H9 (cell line): ENCODE measurements around the gene ADAMTS6. TPM values are rescaled to one million over a fixed set of nuclear protein-coding genes. Genes with fewer than 3 reads are reported as not detected.

Experiments used
- DNase-seq: peaks from one replicate; pipeline ENCODE4 v3.0.0-alpha.2; 2017
- H2AFZ ChIP-seq: one replicate; pipeline ENCODE4 v1.6.1; 2013; ENCODE audit warnings: mild to moderate bottlenecking, low read length, control low read depth, moderate library complexity
- H2AK5ac ChIP-seq: 2 replicates; pipeline ENCODE4 v1.6.1; 2013; ENCODE audit warnings: low read length, control low read depth, mixed read lengths; ENCODE audit not compliant: insufficient read length
- H2BK120ac ChIP-seq: one replicate; pipeline ENCODE4 v1.6.1; 2013; ENCODE audit warnings: low read depth, mild to moderate bottlenecking, low read length, control low read depth, inconsistent platforms; ENCODE audit not compliant: poor library complexity, severe bottlenecking
- H2BK12ac ChIP-seq: 2 replicates; pipeline ENCODE4 v1.6.1; 2013; ENCODE audit warnings: low read length, control low read depth, mixed read lengths, low read depth; ENCODE audit not compliant: insufficient read length
- H2BK15ac ChIP-seq: 2 replicates; pipeline ENCODE4 v1.6.1; 2013; ENCODE audit warnings: low read depth, low read length, control low read depth
- H2BK20ac ChIP-seq: one replicate; pipeline ENCODE4 v1.6.1; 2013; ENCODE audit warnings: low read depth, mild to moderate bottlenecking, low read length, control low read depth, inconsistent platforms; ENCODE audit not compliant: poor library complexity, severe bottlenecking
- H2BK5ac ChIP-seq: 2 replicates; pipeline ENCODE4 v1.6.1; 2013; ENCODE audit warnings: low read length, control low read depth, mixed read lengths; ENCODE audit not compliant: insufficient read length
- H3K14ac ChIP-seq: 2 replicates; pipeline ENCODE4 v1.6.1; 2013; ENCODE audit warnings: low read length, control low read depth; ENCODE audit not compliant: insufficient read depth
- H3K18ac ChIP-seq: 2 replicates; pipeline ENCODE4 v1.6.1; 2013; ENCODE audit warnings: low read depth, mild to moderate bottlenecking, mixed read lengths, low read length, control low read depth; ENCODE audit not compliant: insufficient read length
- H3K23ac ChIP-seq: 2 replicates; pipeline ENCODE4 v1.6.1; 2013; ENCODE audit warnings: low read length, control low read depth, mixed read lengths, low read depth; ENCODE audit not compliant: insufficient read length
- H3K23me2 ChIP-seq: 2 replicates; pipeline ENCODE4 v1.6.1; 2013; ENCODE audit warnings: low read depth, mild to moderate bottlenecking, mixed read lengths, low read length, control low read depth; ENCODE audit not compliant: insufficient read length, poor library complexity, severe bottlenecking
- H3K27ac ChIP-seq: 2 replicates; pipeline ENCODE4 v1.5.1; 2013; ENCODE audit warnings: low read length, control low read depth, mixed read lengths, low read depth; ENCODE audit not compliant: insufficient read length
- H3K27me3 ChIP-seq: 2 replicates; pipeline ENCODE4 v1.6.1; 2013; ENCODE audit warnings: low read length, control low read depth, inconsistent platforms; ENCODE audit not compliant: insufficient read depth
- H3K4ac ChIP-seq: 2 replicates; pipeline ENCODE4 v1.6.1; 2013; ENCODE audit warnings: low read depth, mild to moderate bottlenecking, control low read depth, inconsistent platforms, low read length, moderate library complexity
- H3K4me1 ChIP-seq: 2 replicates; pipeline ENCODE4 v1.6.1; 2013; ENCODE audit warnings: low read length, control low read depth, inconsistent platforms; ENCODE audit not compliant: insufficient read depth
- H3K4me2 ChIP-seq: 2 replicates; pipeline ENCODE4 v1.6.1; 2013; ENCODE audit warnings: low read length, control low read depth, mixed read lengths; ENCODE audit not compliant: insufficient read length, insufficient read depth
- H3K56ac ChIP-seq: 2 replicates; pipeline ENCODE4 v1.6.1; 2013; ENCODE audit warnings: low read depth, mild to moderate bottlenecking, mixed read lengths, low read length, control low read depth; ENCODE audit not compliant: insufficient read length
- H3K79me1 ChIP-seq: 2 replicates; pipeline ENCODE4 v1.6.1; 2013; ENCODE audit warnings: low read depth, mild to moderate bottlenecking, moderate library complexity, low read length, control low read depth, inconsistent platforms; ENCODE audit not compliant: insufficient read depth, poor library complexity, severe bottlenecking
- H3K79me2 ChIP-seq: 2 replicates; pipeline ENCODE4 v1.6.1; 2013; ENCODE audit warnings: low read length, control low read depth, inconsistent platforms; ENCODE audit not compliant: insufficient read depth
- H3K9ac ChIP-seq: 2 replicates; pipeline ENCODE4 v1.6.1; 2013; ENCODE audit warnings: low read length, control low read depth, mixed read lengths; ENCODE audit not compliant: insufficient read length; ENCODE audit errors: extremely low read depth
- H3K9me3 ChIP-seq: one replicate; pipeline ENCODE4 v1.6.1; 2013; ENCODE audit warnings: low read depth, low read length, inconsistent platforms; ENCODE audit not compliant: control insufficient read depth
- H3T11ph ChIP-seq: one replicate; pipeline ENCODE4 v1.6.1; 2013; ENCODE audit warnings: mild to moderate bottlenecking, low read length, control low read depth, inconsistent platforms
- H4K20me1 ChIP-seq: one replicate; pipeline ENCODE4 v1.6.1; 2013; ENCODE audit not compliant: control insufficient read depth, insufficient read length, insufficient read depth
- H4K5ac ChIP-seq: 2 replicates; pipeline ENCODE4 v1.6.1; 2013; ENCODE audit warnings: low read depth, mild to moderate bottlenecking, mixed read lengths, low read length, control low read depth; ENCODE audit not compliant: insufficient read length
- H4K8ac ChIP-seq: replicated peaks from 2 replicates; pipeline ENCODE4 v1.6.1; 2013; ENCODE audit warnings: low read length, control low read depth, mixed read lengths, low read depth; ENCODE audit not compliant: insufficient read length
- H4K91ac ChIP-seq: 2 replicates; pipeline ENCODE4 v1.6.1; 2013; ENCODE audit warnings: low read depth, mild to moderate bottlenecking, moderate library complexity, mixed read lengths, low read length, control low read depth; ENCODE audit not compliant: insufficient read length
- H3K27ac Mint-ChIP-seq, 3 experiments: 2 replicates in 2 of 3; 3 replicates in 1 of 3; pipeline ENCODE4 v1.8.0; 2020 to 2021; ENCODE audit warnings: mixed read lengths in 3 of 3, mild to moderate bottlenecking in 1 of 3, moderate library complexity in 1 of 3
- H3K27me3 Mint-ChIP-seq: 2 replicates; pipeline ENCODE4 v1.8.0; 2021; ENCODE audit warnings: low read depth, mild to moderate bottlenecking, moderate library complexity, mixed read lengths
- H3K36me3 Mint-ChIP-seq, 3 experiments: 2 replicates in 2 of 3; 3 replicates in 1 of 3; pipeline ENCODE4 v1.8.0; 2020 to 2021; ENCODE audit warnings: low read depth in 3 of 3, mixed read lengths in 3 of 3; ENCODE audit not compliant: insufficient read depth in 1 of 3
- H3K4me1 Mint-ChIP-seq, 2 experiments: 2 replicates each; pipeline ENCODE4 v1.8.0; 2020; ENCODE audit warnings: mixed read lengths in 2 of 2
- H3K4me3 Mint-ChIP-seq, 2 experiments: 2 replicates in 1 of 2; 3 replicates in 1 of 2; pipeline ENCODE4 v1.8.0; 2020 to 2021; ENCODE audit warnings: mild to moderate bottlenecking in 2 of 2, mixed read lengths in 2 of 2, moderate library complexity in 1 of 2
- H3K9me3 Mint-ChIP-seq, 2 experiments: 2 replicates in 1 of 2; 3 replicates in 1 of 2; pipeline ENCODE4 v1.8.0; 2020; ENCODE audit warnings: mild to moderate bottlenecking in 2 of 2, mixed read lengths in 2 of 2, moderate library complexity in 1 of 2
- WGBS: extraction: QIAGEN DNeasy Blood & Tissue Kit; methylation state at CpG from one replicate; pipeline ENCODE4 v1.1.7; 2013; ENCODE audit warnings: missing lambda C conversion rate, low lambda C conversion rate, mixed read lengths; ENCODE audit not compliant: insufficient read length; ENCODE audit errors: extremely low coverage; 5-methylcytosine and 5-hydroxymethylcytosine counted together
- total RNA-seq: library from RNA; stranded (reverse); gene quantifications from 2 replicates; pipeline ENCODE4 v1.2.1, GENCODE V29; 2021
- TF ChIP-seq, protein P1 (sequence below): fragments of 200-600 bp; sonication (generic); conservative IDR thresholded peaks from 3 replicates; pipeline ENCODE4 v1.8.0; 2021; ENCODE audit warnings: antibody characterized with exemption, mild to moderate bottlenecking

ADAMTS6 gene
- total RNA-seq, 1 experiment from 2014 or later = 0.33 TPM

GRCh38 chr5:65113771-65114170, 367.9 kb downstream of the ADAMTS6 start:
- Histone ChIP-seq H2BK5ac (no peak overlapping the region), H2BK15ac (no peak overlapping the region), H3K79me2 (no peaks in the 10 kb centered on the region), H3T11ph (no peak overlapping the region), H4K20me1 (no peaks in the 10 kb centered on the region), H4K8ac (no peak overlapping the region), H4K5ac (no peak overlapping the region), H3K14ac (no peak overlapping the region), H3K27me3 (no peaks in the 10 kb centered on the region), H3K18ac (no peak overlapping the region), H3K9ac (no peak overlapping the region), H3K23me2 (no peaks in the 10 kb centered on the region), H3K56ac (no peak overlapping the region), H2BK20ac (no peak overlapping the region), H3K79me1 (no peaks in the 10 kb centered on the region), H2BK12ac (no peak overlapping the region), H3K27ac (no peak overlapping the region), H2AK5ac (no peak overlapping the region), H2AFZ (no peak overlapping the region), H3K4ac (no peak overlapping the region), H3K4me2 (no peak overlapping the region), H4K91ac (no peak overlapping the region), H3K23ac (no peak overlapping the region), H2BK120ac (no peak overlapping the region), H3K9me3 (no peaks in the 10 kb centered on the region), H3K4me1 (no peaks in the 10 kb centered on the region)
- no peak for DNase-seq
- Mint-ChIP-seq H3K4me1 (no peaks in the 10 kb centered on the region), H3K36me3 (peaks cover 0 to 11% (median 7%) of the 10 kb centered on the region in 3 experiments; a peak in 5 of 7 replicates), H3K9me3 (peaks cover 9 to 11% of the 10 kb centered on the region in 2 experiments), H3K27ac (no peak overlapping the region), H3K4me3 (no peak overlapping the region), H3K27me3 (no peaks in the 10 kb centered on the region)
- WGBS = no CpG with 5 or more reads among the region's 2 CpGs
- TF ChIP-seq, protein P1, sequence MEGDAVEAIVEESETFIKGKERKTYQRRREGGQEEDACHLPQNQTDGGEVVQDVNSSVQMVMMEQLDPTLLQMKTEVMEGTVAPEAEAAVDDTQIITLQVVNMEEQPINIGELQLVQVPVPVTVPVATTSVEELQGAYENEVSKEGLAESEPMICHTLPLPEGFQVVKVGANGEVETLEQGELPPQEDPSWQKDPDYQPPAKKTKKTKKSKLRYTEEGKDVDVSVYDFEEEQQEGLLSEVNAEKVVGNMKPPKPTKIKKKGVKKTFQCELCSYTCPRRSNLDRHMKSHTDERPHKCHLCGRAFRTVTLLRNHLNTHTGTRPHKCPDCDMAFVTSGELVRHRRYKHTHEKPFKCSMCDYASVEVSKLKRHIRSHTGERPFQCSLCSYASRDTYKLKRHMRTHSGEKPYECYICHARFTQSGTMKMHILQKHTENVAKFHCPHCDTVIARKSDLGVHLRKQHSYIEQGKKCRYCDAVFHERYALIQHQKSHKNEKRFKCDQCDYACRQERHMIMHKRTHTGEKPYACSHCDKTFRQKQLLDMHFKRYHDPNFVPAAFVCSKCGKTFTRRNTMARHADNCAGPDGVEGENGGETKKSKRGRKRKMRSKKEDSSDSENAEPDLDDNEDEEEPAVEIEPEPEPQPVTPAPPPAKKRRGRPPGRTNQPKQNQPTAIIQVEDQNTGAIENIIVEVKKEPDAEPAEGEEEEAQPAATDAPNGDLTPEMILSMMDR = no peak
